HG03520 (cell line): ENCODE measurements around the gene NOL12.
A peak's percentile ranks its signal among the peaks of the same experiment; 100 is the strongest.

Source experiments
- ATAC-seq: cut with Tn5 transposase; IDR thresholded peaks from one replicate; pipeline ENCODE4 v1.9.1; 2021; ENCODE audit warnings: mild to moderate bottlenecking, moderate library complexity; ENCODE audit not compliant: unreplicated experiment

The NOL12 gene

GRCh38 chr22:37659066-37659896, 26.9 kb upstream of the NOL12 start:
- peak; percentile 3 for ATAC-seq

- no peak for ATAC-seq
Measured at GRCh38 chr22:37659897-37660708, 26.0 kb upstream of the NOL12 start.

- no peak for ATAC-seq
Measured at GRCh38 chr22:37660709-37661045, 25.5 kb upstream of the NOL12 start.

DNA sequence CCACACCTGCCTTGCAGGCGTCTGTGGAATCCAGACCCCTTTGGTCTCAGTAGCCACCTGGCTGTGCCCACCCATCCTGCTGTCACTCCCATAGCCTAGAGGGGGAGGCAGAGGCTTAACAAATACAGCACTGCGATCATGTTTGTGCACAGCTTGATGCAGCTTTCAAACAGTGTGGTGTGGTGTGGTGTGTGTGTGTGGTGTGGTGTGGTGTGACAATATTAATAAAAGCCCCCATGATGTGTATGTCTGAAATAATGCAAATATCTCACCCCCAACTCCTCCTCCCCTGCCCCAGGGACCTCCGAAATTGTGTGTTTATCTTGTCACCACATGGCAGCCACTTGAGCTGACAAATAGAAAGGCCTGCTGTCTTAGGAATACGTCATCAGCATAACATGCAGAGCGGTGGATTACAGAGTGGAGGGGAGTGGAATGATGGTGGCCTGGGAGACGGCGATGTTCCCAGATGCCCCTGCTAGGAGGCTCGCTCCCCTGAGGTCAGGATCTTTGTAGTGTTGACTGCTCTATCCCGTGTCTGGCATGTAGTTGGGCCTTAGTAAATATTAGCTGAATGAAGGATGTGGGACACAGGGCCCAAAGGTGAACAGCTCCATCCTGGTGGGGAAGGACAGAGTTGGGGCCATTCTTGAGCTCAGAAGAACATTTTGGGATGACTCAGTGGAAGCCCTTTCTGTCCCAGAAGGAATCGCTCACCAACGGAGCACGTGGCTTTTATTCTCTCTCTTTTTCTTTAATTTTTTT, 24.8 kb upstream of the NOL12 start:
- no peak for ATAC-seq

DNA sequence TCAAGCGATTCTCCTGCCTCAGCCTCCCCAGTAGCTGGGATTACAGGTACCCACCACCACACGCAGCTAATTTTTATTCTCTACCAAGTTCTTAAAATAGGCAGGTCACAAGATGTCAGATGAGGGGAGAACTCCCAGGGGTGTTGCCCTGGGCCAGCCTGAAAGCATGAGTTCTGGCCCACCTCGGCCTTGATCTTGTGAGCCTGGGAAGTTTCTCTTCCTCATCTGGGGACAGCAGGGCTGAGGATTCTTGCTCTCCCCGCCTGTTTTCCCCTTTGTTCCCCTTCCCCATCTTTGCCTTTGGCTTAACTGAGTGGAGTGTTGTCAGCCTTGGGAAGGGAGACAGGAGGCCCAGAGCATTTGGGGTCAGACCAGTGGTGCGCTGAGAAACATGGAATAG, 24.1 kb upstream of the NOL12 start:
- ATAC-seq = no peak

DNA sequence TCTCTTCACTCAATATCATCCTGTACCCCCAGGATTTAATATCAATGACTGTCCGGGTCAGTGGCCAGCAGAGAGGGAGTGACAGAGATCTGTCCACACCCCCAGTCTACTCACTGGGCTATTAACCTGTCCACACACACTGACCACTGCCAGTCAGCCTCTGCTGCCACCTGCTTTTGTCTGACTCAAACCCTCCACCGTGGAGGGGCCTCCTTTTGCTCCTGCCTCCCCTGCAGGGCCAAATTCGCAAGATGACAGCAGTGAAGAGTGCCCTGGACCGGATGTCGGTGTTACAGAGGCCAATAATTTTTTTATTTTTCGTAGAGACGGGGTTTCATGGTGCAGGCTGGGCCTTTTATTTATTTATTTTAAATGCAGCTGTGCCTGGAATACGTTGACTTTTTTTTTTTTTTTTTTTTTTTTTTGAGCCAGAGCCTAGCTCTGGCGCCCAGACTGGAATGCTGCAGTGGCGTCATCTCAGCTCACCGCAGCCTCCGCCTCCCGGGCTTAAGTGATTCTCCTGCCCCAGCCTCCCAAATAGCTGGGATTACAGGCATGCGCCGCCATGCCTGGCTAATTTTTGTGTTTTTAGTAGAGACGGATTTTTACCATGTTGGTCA, 22.5 kb upstream of the NOL12 start:
- ATAC-seq = no peak

DNA sequence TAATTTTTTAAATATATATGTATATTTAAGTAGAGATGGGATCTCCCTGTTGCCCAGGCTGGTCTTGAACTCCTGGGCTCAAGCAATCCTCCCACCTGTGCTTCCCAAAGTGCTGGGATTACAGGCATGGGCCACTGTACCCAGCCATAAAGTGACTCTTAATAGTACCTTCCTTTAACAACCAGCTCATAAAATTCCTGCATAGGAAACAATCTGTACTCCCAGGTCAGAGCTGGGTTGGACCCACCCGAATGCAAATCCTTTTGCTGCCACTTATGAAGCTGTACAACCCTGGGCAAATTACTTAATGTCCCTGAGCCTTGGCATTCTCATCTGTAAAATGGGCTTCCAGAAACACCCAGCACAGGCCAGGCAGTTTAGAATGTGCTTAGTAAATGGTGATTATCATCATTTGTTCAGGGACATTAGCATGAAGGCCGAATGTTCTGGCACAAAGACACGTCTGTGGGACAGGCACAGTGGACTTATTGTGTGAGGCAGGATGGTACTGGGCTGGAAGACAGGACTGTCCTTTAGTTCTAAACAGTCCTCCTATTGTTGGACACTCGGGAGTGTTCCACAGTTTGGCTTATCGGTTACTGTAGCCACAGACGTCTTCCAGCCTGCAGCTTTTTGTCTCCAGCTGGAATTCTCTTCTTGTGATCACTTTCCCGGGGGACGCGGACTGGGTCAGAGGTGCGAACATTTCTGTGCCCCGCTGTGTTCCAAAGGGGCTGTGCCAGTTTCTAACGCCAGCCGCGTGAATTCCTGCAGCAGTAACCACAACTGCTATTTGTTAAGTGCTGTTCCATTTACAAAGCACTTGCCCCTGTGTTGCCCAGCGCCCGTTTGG, 21.7 kb upstream of the NOL12 start:
- ATAC-seq = no peak

- no peak for ATAC-seq
Measured at GRCh38 chr22:37665487-37665886, 20.7 kb upstream of the NOL12 start.

DNA sequence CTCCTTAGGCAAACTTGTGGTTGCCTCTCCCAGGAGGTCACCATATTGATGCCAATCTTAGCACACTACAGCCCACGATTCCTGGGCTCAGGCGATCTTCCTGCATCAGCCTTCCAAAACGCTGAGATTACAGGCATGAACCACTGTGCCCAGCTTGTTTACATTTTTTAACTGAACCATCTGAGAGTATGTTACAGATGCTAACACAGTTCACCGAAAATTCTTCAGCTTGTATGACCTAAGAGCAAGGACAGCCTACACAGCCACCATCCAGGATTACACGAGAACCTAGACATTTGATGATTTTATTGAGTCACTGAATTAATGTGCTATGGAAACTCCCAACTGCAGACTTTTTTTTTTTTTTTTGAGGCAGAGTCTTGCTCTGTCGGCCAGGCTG, 16.6 kb upstream of the NOL12 start:
- no peak for ATAC-seq

DNA sequence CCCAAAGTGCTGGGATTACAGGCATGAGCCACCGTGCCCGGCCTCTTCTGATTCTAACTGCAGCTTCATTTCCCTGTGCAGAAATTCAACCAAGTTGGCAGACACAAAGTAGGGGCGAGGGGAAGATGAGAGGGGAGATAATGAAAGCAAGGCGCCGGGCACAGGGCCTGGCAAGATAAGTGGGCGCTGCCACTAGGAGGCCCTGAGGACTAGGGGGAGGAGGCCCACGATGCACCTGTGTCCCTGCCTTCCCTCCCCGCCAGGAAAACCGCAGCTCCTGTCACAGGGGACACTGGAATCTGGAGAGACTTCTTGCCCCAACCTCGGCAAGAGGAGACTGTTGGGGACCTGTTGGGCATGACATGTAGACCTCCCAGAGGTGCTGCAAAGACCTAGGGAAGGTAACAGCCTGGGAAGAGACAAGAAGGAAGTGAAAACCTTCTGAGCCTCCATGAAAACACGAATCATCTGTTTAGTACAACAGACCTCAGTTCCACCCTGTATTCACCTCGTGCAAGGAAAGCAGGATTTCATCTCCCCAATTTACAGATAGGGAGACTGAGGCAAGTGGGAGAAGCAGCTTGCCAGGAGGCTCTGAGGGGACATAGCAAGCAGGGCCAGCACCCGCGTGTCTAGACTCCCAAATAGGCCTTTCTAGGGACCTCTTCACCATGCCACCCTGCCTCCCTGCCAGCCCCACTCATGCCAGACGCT, 13.8 kb upstream of the NOL12 start:
- no peak for ATAC-seq

DNA sequence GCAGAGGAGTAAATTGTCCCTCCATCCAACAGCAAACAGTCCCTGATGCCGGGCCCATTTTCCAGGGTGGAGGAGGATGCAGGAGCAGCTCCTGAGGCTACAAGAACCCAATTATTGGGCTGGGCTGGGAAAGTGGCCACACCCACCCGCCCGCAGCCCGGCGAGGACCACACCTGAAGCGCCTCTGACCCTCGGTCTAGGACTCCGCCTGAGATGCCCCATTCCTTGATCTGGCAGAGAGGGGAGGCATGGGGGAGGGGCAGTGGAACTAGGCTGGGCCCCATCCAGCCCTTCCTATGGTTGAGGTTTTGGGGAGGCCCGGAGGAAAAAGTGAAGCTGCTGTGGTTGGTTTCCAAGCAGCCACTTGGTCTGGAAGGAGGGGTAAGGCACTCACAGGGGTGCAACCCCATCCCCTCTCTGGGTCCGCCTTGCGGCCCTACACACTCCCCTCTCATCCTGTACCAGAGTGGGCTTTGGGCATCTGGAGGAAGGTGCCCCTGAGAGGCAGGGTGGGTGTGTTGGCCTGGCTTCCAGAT, 13.2 kb upstream of the NOL12 start:
- no peak for ATAC-seq

GRCh38 chr22:37674248-37674647, 11.9 kb upstream of the NOL12 start:
- ATAC-seq = no peak

DNA sequence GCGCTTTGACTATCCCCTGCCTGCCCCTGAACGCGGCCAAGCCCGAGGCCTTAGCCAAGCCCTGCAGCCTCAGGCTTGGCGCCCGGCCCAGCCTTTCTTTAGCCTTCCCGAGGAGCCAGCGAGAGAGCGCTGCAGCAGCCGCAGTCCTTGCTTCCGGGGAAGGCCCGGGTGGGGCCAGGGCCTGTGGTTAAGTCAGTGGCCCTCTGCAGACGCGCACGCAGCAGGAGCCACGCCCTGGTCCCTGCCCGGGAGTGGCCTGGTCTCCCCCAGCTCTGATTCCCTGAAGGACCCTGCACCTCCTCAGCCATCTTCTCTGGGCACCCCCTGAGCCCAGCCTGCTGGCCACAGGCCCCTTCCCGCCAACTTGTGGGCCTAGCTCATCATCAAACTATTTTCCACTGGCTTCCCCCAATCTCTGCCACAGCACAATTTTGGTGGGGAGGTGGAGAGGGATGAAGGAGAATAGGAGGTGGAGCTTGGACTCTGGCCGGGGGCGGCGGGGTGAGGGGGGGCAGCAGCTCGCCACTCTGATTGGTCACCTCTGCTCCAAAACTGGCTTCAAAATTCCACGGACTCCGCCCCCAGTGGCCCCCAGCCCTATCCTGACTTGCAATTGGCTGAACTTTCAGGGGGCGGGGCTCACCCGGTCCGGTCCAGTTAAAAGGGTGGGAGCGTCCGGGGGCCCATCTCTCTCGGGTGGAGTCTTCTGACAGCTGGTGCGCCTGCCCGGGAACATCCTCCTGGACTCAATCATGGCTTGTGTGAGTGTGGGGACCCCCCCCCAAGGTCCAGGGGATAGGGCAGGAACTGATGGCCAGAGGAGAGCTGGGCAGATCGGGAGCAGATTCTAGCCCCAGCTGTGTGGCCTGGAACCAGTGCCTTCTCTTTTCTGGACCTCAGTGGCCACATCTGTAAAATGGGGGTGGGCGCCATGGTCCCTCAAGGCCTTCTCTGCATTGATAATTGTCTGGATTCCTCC, 10.9 kb upstream of the NOL12 start, which contains the start of gene LGALS1:
LGALS1 (plus strand) TSS at position 686 of the 979 bp plus-strand sequence; CDS start at position 753, 67 bp downstream.
- ATAC-seq = no peak

DNA sequence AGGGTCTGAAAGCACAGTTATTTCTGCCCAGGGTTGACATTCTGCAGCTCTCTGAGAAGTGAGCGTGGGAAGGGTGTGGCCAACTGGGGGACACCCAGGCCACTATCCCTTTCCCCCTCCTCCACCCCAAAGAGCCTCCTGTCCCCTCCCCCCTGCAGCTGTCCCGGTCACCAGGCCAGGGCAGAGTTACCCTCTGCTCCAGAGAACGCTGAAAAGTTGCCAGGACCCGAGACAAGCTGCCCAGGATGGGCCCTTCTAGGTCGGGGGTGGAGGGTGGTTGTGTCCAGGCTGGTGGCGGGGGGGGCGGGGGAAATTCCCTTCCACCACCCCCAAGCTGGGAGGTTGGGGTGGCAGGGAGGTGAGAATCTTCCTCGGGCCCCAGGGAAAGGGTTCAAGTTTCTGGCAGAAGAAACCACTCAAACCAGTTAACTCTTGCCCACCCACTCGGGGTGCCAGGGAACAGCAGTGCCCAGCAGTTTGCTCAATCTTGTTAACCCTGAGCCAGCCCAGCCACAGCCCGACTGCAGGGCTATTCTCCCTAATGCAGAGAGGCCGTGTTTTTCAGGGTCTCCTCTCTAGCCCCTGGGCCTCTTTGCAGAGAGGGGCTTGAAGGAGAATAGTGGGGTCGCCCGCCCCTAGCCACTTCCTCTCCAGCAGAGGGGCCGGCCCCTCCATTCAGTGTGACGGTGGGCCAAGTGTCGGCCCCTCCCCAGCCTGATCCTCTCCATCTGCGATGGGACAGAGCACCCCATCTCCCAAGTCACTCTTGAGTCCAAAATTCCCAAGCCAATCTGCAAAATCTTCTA, 10.0 kb upstream of the NOL12 start:
- no peak for ATAC-seq

GRCh38 chr22:37676736-37677492, 9.2 kb upstream of the NOL12 start:
- ATAC-seq = peak; percentile 45

DNA sequence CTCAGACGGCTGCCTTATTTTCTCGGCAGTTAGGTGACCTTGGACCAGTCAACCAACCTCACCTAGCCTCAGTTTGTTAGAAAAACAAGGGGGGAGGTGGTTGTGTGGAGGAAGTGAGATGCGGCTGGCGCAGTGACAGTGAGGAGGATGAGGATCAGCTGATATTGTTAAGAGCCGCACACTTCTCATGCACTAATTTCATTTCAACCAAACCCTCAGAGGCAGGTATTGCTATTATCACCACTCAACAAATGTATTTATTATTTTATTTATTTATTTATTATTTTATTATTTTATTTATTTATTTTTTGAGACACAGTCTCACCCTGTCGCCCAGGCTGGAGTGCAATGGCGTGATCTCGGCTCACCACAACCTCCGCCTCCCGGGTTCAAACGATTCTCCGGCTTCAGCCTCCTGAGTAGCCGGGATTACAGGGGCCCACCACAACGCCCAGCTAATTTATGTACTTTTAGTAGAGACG, 8.6 kb upstream of the NOL12 start:
- ATAC-seq = no peak
